SK-N-SH (cell line): ENCODE measurements around the gene ASAP3.

Experiments used
- CTCF ChIP-seq: fragments of 200-600 bp; sonication (generic); IDR thresholded peaks from 2 replicates; pipeline ENCODE4 v1.6.1; 2017; ENCODE audit warnings: antibody characterized with exemption, mild to moderate bottlenecking, moderate library complexity
- EZH2phosphoT487 ChIP-seq: fragments of 200-600 bp; sonication (generic); IDR thresholded peaks from 2 replicates; pipeline ENCODE4 v1.6.1; 2017; ENCODE audit warnings: low read depth, mixed run types, mild to moderate bottlenecking, antibody characterized with exemption, moderate library complexity, borderline replicate concordance
- MAX ChIP-seq: IDR thresholded peaks from 2 replicates; pipeline ENCODE4 v1.4.0; 2012; ENCODE audit warnings: low read depth
- MXI1 ChIP-seq: IDR thresholded peaks from 2 replicates; pipeline ENCODE4 v1.6.1; 2012; ENCODE audit warnings: mild to moderate bottlenecking, low read depth, low read length, improper control_type of control experiment
- POLR2AphosphoS5 ChIP-seq: IDR thresholded peaks from 2 replicates; pipeline ENCODE4 v1.6.1; 2012; ENCODE audit warnings: low read depth, low read length
- RCOR1 ChIP-seq: fragments of 150-350 bp; IDR thresholded peaks from 2 replicates; pipeline ENCODE4 v1.6.1; 2017; ENCODE audit warnings: antibody characterized with exemption, low read length
- REST ChIP-seq: IDR thresholded peaks from 2 replicates; pipeline ENCODE4 v1.6.1; 2012; ENCODE audit warnings: mild to moderate bottlenecking, low read depth, low read length, moderate library complexity
- SMC3 ChIP-seq: IDR thresholded peaks from 2 replicates; pipeline ENCODE4 v1.6.1; 2012; ENCODE audit warnings: low read depth, low read length, improper control_type of control experiment

- TF ChIP-seq CTCF: no peak
- TF ChIP-seq EZH2phosphoT487: no peak
- TF ChIP-seq POLR2AphosphoS5: no peak; the same call in 1 of the 2 replicates
- no peak for TF ChIP-seq RCOR1
- TF ChIP-seq MXI1: no peak
- TF ChIP-seq MAX: peak; percentile 88
- TF ChIP-seq REST: no peak
- TF ChIP-seq SMC3: no peak
These were observed 81.0 kb downstream of the ASAP3 start for GRCh38 chr1:23403038-23403336.
